Fibroblast of lung (primary cell): ENCODE data around the gene CNGA2.

Source experiments
- EZH2 ChIP-seq: IDR thresholded peaks from 2 replicates; pipeline ENCODE4 v1.5.1; 2012; ENCODE audit warnings: low read length, control low read depth, mild to moderate bottlenecking; ENCODE audit errors: missing control alignments
- TF ChIP-seq, protein P1 (sequence below), 2 donors: IDR thresholded peaks in 1 of 2; conservative IDR thresholded peaks in 1 of 2; 1 replicate in 1 of 2; 2 replicates in 1 of 2; pipeline ENCODE4 v1.5.1; 2011 to 2012; ENCODE audit warnings: low read length in 2 of 2, control low read depth in 1 of 2, inconsistent platforms in 1 of 2, low read depth in 1 of 2, mild to moderate bottlenecking in 1 of 2

DNA sequence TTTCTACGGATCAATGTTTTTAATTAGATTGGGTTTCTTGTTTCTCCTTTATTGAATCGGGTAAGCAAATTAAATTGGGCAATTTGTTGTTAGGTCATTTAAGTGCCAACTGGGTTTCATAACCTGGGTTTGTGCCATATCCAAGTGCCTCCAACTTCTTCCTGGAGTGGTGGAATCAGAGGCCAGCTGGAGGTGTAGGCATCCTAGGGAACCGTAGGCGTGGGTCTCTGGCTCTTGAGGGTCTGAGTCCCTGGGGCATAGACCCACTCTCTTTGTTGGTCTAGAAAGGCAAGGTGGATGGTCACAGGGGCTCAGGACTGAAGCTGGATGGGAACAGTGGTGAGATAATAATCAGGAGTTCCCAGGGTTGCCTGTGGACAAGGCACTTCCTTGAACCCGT, 18.3 kb downstream of the CNGA2 start:
- TF ChIP-seq, protein P1, sequence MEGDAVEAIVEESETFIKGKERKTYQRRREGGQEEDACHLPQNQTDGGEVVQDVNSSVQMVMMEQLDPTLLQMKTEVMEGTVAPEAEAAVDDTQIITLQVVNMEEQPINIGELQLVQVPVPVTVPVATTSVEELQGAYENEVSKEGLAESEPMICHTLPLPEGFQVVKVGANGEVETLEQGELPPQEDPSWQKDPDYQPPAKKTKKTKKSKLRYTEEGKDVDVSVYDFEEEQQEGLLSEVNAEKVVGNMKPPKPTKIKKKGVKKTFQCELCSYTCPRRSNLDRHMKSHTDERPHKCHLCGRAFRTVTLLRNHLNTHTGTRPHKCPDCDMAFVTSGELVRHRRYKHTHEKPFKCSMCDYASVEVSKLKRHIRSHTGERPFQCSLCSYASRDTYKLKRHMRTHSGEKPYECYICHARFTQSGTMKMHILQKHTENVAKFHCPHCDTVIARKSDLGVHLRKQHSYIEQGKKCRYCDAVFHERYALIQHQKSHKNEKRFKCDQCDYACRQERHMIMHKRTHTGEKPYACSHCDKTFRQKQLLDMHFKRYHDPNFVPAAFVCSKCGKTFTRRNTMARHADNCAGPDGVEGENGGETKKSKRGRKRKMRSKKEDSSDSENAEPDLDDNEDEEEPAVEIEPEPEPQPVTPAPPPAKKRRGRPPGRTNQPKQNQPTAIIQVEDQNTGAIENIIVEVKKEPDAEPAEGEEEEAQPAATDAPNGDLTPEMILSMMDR (conservative IDR thresholded peaks at IDR 0.05 in 1 of 2, IDR thresholded peaks at IDR 0.05 in 1 of 2; ENCODE audit: low read depth in 1 of 2, low read length in 2 of 2), result no peak
- TF ChIP-seq EZH2, result no peak
